IMR-90 (cell line): ENCODE data around the gene GLP2R. TPM values are rescaled to one million over a fixed set of nuclear protein-coding genes. Genes with fewer than 3 reads are reported as not detected.

Source experiments
- ATAC-seq: fragments of 200-7000 bp; cut with Tn5 transposase; 2 replicates; pipeline ENCODE4 v1.9.1; 2020; ENCODE audit warnings: low read depth, mild to moderate bottlenecking, moderate library complexity
- BruUV-seq: library from RNA; stranded (reverse); fragments of 400-500 nt; replicated peaks from 2 replicates; lab custom pipeline; 2021; lab: Mats Ljungman, UMichigan
- CTCF ChIA-PET: fragments of 300-600 bp; formaldehyde crosslinking; extraction: SDS; loops from one replicate; lab custom pipeline; 2021; ENCODE audit warnings: antibody characterized with exemption; lab: Yijun Ruan, JAX
- POLR2A ChIA-PET: fragments of 300-600 bp; sonication (Branson Sonifier 250); formaldehyde crosslinking; loops from one replicate; lab custom pipeline; 2022; ENCODE audit warnings: antibody characterized with exemption; ENCODE audit not compliant: unreplicated experiment; lab: Charles Lee
- DNase-seq: peaks from one replicate; pipeline ENCODE4 v3.0.0; 2013
- H2AFZ ChIP-seq: replicated peaks from 2 replicates; pipeline ENCODE3; 2013; ENCODE audit warnings: low read length, mild to moderate bottlenecking; ENCODE audit not compliant: poor library complexity
- H2AK5ac ChIP-seq: 2 replicates; pipeline ENCODE4 v1.6.1; 2013; ENCODE audit warnings: low read depth, low read length, inconsistent platforms
- H2AK9ac ChIP-seq: replicated peaks from 2 replicates; pipeline ENCODE3; 2013; ENCODE audit warnings: mild to moderate bottlenecking, low read depth, low read length, moderate library complexity; ENCODE audit not compliant: poor library complexity
- H2BK120ac ChIP-seq: 2 replicates; pipeline ENCODE4 v1.6.1; 2013; ENCODE audit warnings: low read depth, low read length, inconsistent platforms
- H2BK15ac ChIP-seq: 3 replicates; pipeline ENCODE4 v1.6.1; 2013; ENCODE audit warnings: low read depth, low read length, inconsistent platforms
- H2BK20ac ChIP-seq: 2 replicates; pipeline ENCODE4 v1.6.1; 2013; ENCODE audit warnings: low read depth, mild to moderate bottlenecking, inconsistent platforms, low read length, moderate library complexity
- H2BK5ac ChIP-seq: 2 replicates; pipeline ENCODE4 v1.6.1; 2013; ENCODE audit warnings: mild to moderate bottlenecking, low read depth, low read length, inconsistent platforms; ENCODE audit not compliant: poor library complexity, severe bottlenecking
- H3K14ac ChIP-seq: replicated peaks from 2 replicates; pipeline ENCODE4 v1.6.1; 2013; ENCODE audit warnings: low read depth, low read length, inconsistent platforms
- H3K18ac ChIP-seq: 2 replicates; pipeline ENCODE4 v1.6.1; 2013; ENCODE audit warnings: low read depth, low read length, control low read depth
- H3K23ac ChIP-seq: 2 replicates; pipeline ENCODE4 v1.6.1; 2013; ENCODE audit warnings: low read depth, low read length, inconsistent platforms
- H3K27ac ChIP-seq: 2 replicates; pipeline ENCODE4 v1.5.1; 2013; ENCODE audit warnings: mild to moderate bottlenecking, control low read depth, low read length; ENCODE audit not compliant: insufficient read depth
- H3K27me3 ChIP-seq: 2 replicates; pipeline ENCODE4 v1.6.1; 2013; ENCODE audit warnings: low read length; ENCODE audit not compliant: control insufficient read depth, insufficient read depth
- H3K36me3 ChIP-seq: 2 replicates; pipeline ENCODE4 v1.6.1; 2013; ENCODE audit warnings: low read length, mixed read lengths; ENCODE audit not compliant: control insufficient read depth, insufficient read depth
- H3K4ac ChIP-seq: 2 replicates; pipeline ENCODE4 v1.6.1; 2013; ENCODE audit warnings: low read depth, low read length, inconsistent platforms
- H3K4me1 ChIP-seq: 2 replicates; pipeline ENCODE4 v1.6.1; 2013; ENCODE audit warnings: low read length, mixed read lengths; ENCODE audit not compliant: control insufficient read depth, insufficient read depth
- H3K4me2 ChIP-seq: 2 replicates; pipeline ENCODE4 v1.6.1; 2013; ENCODE audit warnings: low read depth, mild to moderate bottlenecking, control low read depth, low read length, moderate library complexity
- H3K4me3 ChIP-seq: 2 replicates; pipeline ENCODE4 v1.5.1; 2013; ENCODE audit warnings: low read depth, mild to moderate bottlenecking, control low read depth, low read length, moderate library complexity; ENCODE audit not compliant: insufficient read depth
- H3K56ac ChIP-seq: 2 replicates; pipeline ENCODE4 v1.6.1; 2013; ENCODE audit warnings: low read length, inconsistent platforms; ENCODE audit not compliant: insufficient read depth; ENCODE audit errors: extremely low read depth
- H3K79me1 ChIP-seq, 2 experiments: 2 replicates each; pipeline ENCODE4 v1.6.1; 2013; ENCODE audit warnings: low read length in 2 of 2, inconsistent platforms in 1 of 2, low read depth in 1 of 2
- H3K9ac ChIP-seq: 2 replicates; pipeline ENCODE4 v1.6.1; 2013; ENCODE audit warnings: low read depth, low read length, control low read depth
- H3K9me1 ChIP-seq: 2 replicates; pipeline ENCODE4 v1.6.1; 2013; ENCODE audit warnings: low read length, inconsistent platforms; ENCODE audit not compliant: insufficient read depth
- H3K9me3 ChIP-seq: 2 replicates; pipeline ENCODE4 v1.6.1; 2013; ENCODE audit warnings: low read length; ENCODE audit not compliant: control insufficient read depth, insufficient read depth
- H4K20me1 ChIP-seq: 2 replicates; pipeline ENCODE4 v1.6.1; 2013; ENCODE audit warnings: low read length, inconsistent platforms; ENCODE audit not compliant: insufficient read depth
- H4K5ac ChIP-seq: 2 replicates; pipeline ENCODE4 v1.6.1; 2013; ENCODE audit warnings: mild to moderate bottlenecking, low read depth, low read length, control low read depth
- H4K8ac ChIP-seq, 2 experiments: 2 replicates each; pipeline ENCODE4 v1.6.1; 2013; ENCODE audit warnings: low read depth in 2 of 2, low read length in 2 of 2, control low read depth in 1 of 2, inconsistent platforms in 1 of 2
- H4K91ac ChIP-seq: 2 replicates; pipeline ENCODE4 v1.6.1; 2013; ENCODE audit warnings: low read depth, low read length, inconsistent platforms; ENCODE audit not compliant: insufficient read depth
- BHLHE40 ChIP-seq: fragments of 150-350 bp; IDR thresholded peaks from 2 replicates; pipeline ENCODE4 v1.6.1; 2016; ENCODE audit warnings: mild to moderate bottlenecking, low read depth, low read length
- CHD1 ChIP-seq: IDR thresholded peaks from 2 replicates; pipeline ENCODE4 v1.6.1; 2012; ENCODE audit warnings: low read depth, low read length, improper control_type of control experiment
- CTCF ChIP-seq: conservative IDR thresholded peaks from 2 replicates; pipeline ENCODE4 v1.5.1; 2012; ENCODE audit warnings: mild to moderate bottlenecking, low read depth, low read length, improper control_type of control experiment
- ELK1 ChIP-seq: fragments of 150-350 bp; IDR thresholded peaks from 2 replicates; pipeline ENCODE4 v1.6.1; 2016; ENCODE audit warnings: low read depth, mild to moderate bottlenecking, low read length, moderate library complexity, borderline replicate concordance
- FOS ChIP-seq: fragments of 150-350 bp; IDR thresholded peaks from 2 replicates; pipeline ENCODE4 v1.6.1; 2016; ENCODE audit warnings: low read depth, low read length
- MAZ ChIP-seq: IDR thresholded peaks from 2 replicates; pipeline ENCODE4 v1.6.1; 2012; ENCODE audit warnings: low read depth, mild to moderate bottlenecking, low read length, improper control_type of control experiment, moderate library complexity, borderline replicate concordance
- MXI1 ChIP-seq: IDR thresholded peaks from 2 replicates; pipeline ENCODE4 v1.6.1; 2012; ENCODE audit warnings: low read depth, mild to moderate bottlenecking, low read length, moderate library complexity, borderline replicate concordance
- NFE2L2 ChIP-seq: fragments of 150-350 bp; IDR thresholded peaks from 2 replicates; pipeline ENCODE4 v1.6.1; 2016; ENCODE audit warnings: low read depth, mild to moderate bottlenecking, low read length
- POLR2A ChIP-seq: IDR thresholded peaks from 2 replicates; pipeline ENCODE4 v1.6.1; 2012; ENCODE audit warnings: mild to moderate bottlenecking, low read depth, low read length
- RFX5 ChIP-seq: IDR thresholded peaks from 2 replicates; pipeline ENCODE4 v1.8.0; 2012; ENCODE audit warnings: low read depth, mild to moderate bottlenecking, low read length, moderate library complexity
- USF2 ChIP-seq: fragments of 150-350 bp; IDR thresholded peaks from 2 replicates; pipeline ENCODE4 v1.6.1; 2017; ENCODE audit warnings: mild to moderate bottlenecking, antibody characterized with exemption, low read length, low read depth
- WGBS, 2 experiments: methylation state at CpG; one replicate each; pipeline versions ENCODE4 v1.1.5 to v1.1.7; 2013; ENCODE audit warnings: missing lambda C conversion rate in 2 of 2; ENCODE audit not compliant: insufficient read length in 1 of 2; ENCODE audit errors: extremely low coverage in 2 of 2; 5-methylcytosine and 5-hydroxymethylcytosine counted together
- dilution Hi-C: fragments of 300-500 bp; cut with HindIII; formaldehyde crosslinking; loops from one replicate; pipeline ENCODE4 v1.14.3; 2018; ENCODE audit warnings: low sequenced_read_pairs; ENCODE audit not compliant: unreplicated experiment
- in situ Hi-C: fragments of 300-500 bp; cut with MboI; formaldehyde crosslinking; loops from 3 replicates; pipeline ENCODE4 v1.14.3; 2019; ENCODE audit warnings: low sequenced_read_pairs, inconsistent platforms, mixed read lengths
- intact Hi-C: fragments of 100-400 bp; cut with micrococcal nuclease; formaldehyde crosslinking; loops from 2 replicates; pipeline ENCODE4 v1.10.0; 2022
- polyA plus RNA-seq, 3 experiments: library from polyadenylated mRNA; depleted of rRNA; stranded (reverse); fragments of >200 nt; gene quantifications; 2 replicates each; pipeline ENCODE4 v1.2.3, GENCODE V29; 2012; ENCODE audit warnings: low replicate concordance in 1 of 3
- total RNA-seq: library from RNA; depleted of rRNA; stranded (reverse); fragments of >200 nt; gene quantifications from 2 replicates; pipeline ENCODE4 v1.2.3, GENCODE V29; 2012

Gene GLP2R
- total and polyA plus RNA-seq, 2 of the 4 experiments (the other 2 are of a cell fraction): 0.07 TPM; not detected in 1

GRCh38 chr17:9806699-9807098 lies 19.0 kb upstream of the GLP2R start:
- no peak overlapping the region for H2BK120ac ChIP-seq
- dilution Hi-C loops (no loop called here), in situ Hi-C loops (no loop called here), intact Hi-C loops (no loop called here)
- peaks cover 4% of the 10 kb centered on the region; the same call in 1 of the 2 replicates for H3K9me3 ChIP-seq
- H3K9ac ChIP-seq: no peak overlapping the region
- WGBS, 2 experiments: no CpG with 5 or more reads among the region's 6 CpGs
- ChIA-PET POLR2A (no interaction called here), CTCF (no interaction called here)
- H2BK20ac ChIP-seq: no peak overlapping the region
- TF ChIP-seq CHD1 (no peak), ELK1 (no peak), NFE2L2 (no peak), POLR2A (no peak), MAZ (no peak), USF2 (no peak), BHLHE40 (no peak), CTCF (no peak), RFX5 (no peak), FOS (no peak), MXI1 (no peak)
- H3K14ac ChIP-seq: no peak overlapping the region
- no peak overlapping the region for H3K27ac ChIP-seq
- H3K4me3 ChIP-seq: no peak overlapping the region
- ATAC-seq: no peak
- H2BK15ac ChIP-seq: no peak overlapping the region
- no peak overlapping the region for H2AFZ ChIP-seq
- no peak overlapping the region for H3K23ac ChIP-seq
- no peaks in the 10 kb centered on the region for H3K27me3 ChIP-seq
- H3K4me1 ChIP-seq: no peaks in the 10 kb centered on the region
- BruUV-seq: no TSS peak
- H3K9me1 ChIP-seq: no peaks in the 10 kb centered on the region
- H4K5ac ChIP-seq: no peak overlapping the region
- no peak overlapping the region for H4K91ac ChIP-seq
- H3K18ac ChIP-seq: no peak overlapping the region
- no peak for DNase-seq
- H3K36me3 ChIP-seq: no peaks in the 10 kb centered on the region
- H3K56ac ChIP-seq: no peak overlapping the region
- H4K8ac ChIP-seq: no peak overlapping the region
- H2AK9ac ChIP-seq: no peak overlapping the region
- no peak overlapping the region for H2BK5ac ChIP-seq
- H3K4ac ChIP-seq: no peak overlapping the region
- H4K20me1 ChIP-seq: no peaks in the 10 kb centered on the region
- H3K4me2 ChIP-seq: no peak overlapping the region
- no peaks in the 10 kb centered on the region for H3K79me1 ChIP-seq
- no peak overlapping the region for H2AK5ac ChIP-seq
